WTC11 (cell line): Measurements from ENCODE around the gene B3GALT5. TPM values are rescaled to one million over a fixed set of nuclear protein-coding genes. Genes with fewer than 3 reads are reported as not detected.
"Not testable (repeated sequence)": the region's sequence is repeated elsewhere in the genome, so short reads cannot be mapped to it uniquely, and the experiment has no call there.

ENCODE experiments used
- ATAC-seq: fragments of 200-7000 bp; cut with Tn5 transposase; 2 replicates; pipeline ENCODE4 v1.10.0; 2021; ENCODE audit warnings: mild to moderate bottlenecking, moderate library complexity
- CTCF ChIA-PET: fragments of 300-600 bp; sonication (Branson Sonifier 250); formaldehyde crosslinking; loops from one replicate; lab custom pipeline; 2021; ENCODE audit warnings: antibody characterized with exemption; lab: Charles Lee
- POLR2A ChIA-PET: fragments of 350-600 bp; sonication (Branson Sonifier 250); formaldehyde crosslinking; loops from one replicate; lab custom pipeline; 2021; ENCODE audit warnings: antibody characterized with exemption; lab: Charles Lee
- DNase-seq: peaks from one replicate; pipeline ENCODE4 v3.0.0; 2021; ENCODE audit warnings: low spot score
- H3K27ac Mint-ChIP-seq: 2 replicates; pipeline ENCODE4 v1.8.0; 2021; ENCODE audit warnings: mixed read lengths
- H3K27me3 Mint-ChIP-seq: 2 replicates; pipeline ENCODE4 v1.8.0; 2021; ENCODE audit warnings: low read depth, mild to moderate bottlenecking, moderate library complexity, mixed read lengths
- H3K36me3 Mint-ChIP-seq: 2 replicates; pipeline ENCODE4 v1.8.0; 2021; ENCODE audit warnings: mixed read lengths
- H3K4me1 Mint-ChIP-seq: 2 replicates; pipeline ENCODE4 v1.8.0; 2022; ENCODE audit warnings: mixed read lengths
- H3K4me3 Mint-ChIP-seq: 2 replicates; pipeline ENCODE4 v1.8.0; 2021; ENCODE audit warnings: mild to moderate bottlenecking, moderate library complexity, mixed read lengths
- H3K9me3 Mint-ChIP-seq: 2 replicates; pipeline ENCODE4 v1.8.0; 2021; ENCODE audit warnings: mixed read lengths
- GTF2I ChIP-seq: fragments of 250-450 bp; sonication (Bioruptor Pico); conservative IDR thresholded peaks from 2 replicates; pipeline ENCODE4 v1.4.0; 2021; ENCODE audit warnings: mild to moderate bottlenecking
- JUN ChIP-seq: sonication (generic); formaldehyde crosslinking; IDR thresholded peaks from 2 replicates; pipeline ENCODE4 v1.8.0; 2023; ENCODE audit warnings: mild to moderate bottlenecking, missing genetic modification reagents
- NFYB ChIP-seq: sonication (generic); formaldehyde crosslinking; conservative IDR thresholded peaks from 2 replicates; pipeline ENCODE4 v1.8.0; 2022; ENCODE audit warnings: low read depth, missing genetic modification reagents
- SP1 ChIP-seq: sonication (generic); formaldehyde crosslinking; conservative IDR thresholded peaks from 2 replicates; pipeline ENCODE4 v1.8.1; 2022; ENCODE audit warnings: missing genetic modification reagents
- TEAD4 ChIP-seq: sonication (generic); formaldehyde crosslinking; IDR thresholded peaks from 2 replicates; pipeline ENCODE4 v1.8.0; 2022; ENCODE audit warnings: mild to moderate bottlenecking, missing genetic modification reagents
- ZNF423 ChIP-seq: fragments of 250-450 bp; sonication (Bioruptor Pico); IDR thresholded peaks from 2 replicates; pipeline ENCODE4 v2.1.2; 2022; ENCODE audit warnings: mild to moderate bottlenecking, moderate library complexity
- ZNF671 ChIP-seq: fragments of 250-450 bp; sonication (Bioruptor Pico); IDR thresholded peaks from 2 replicates; pipeline ENCODE4 v1.8.0; 2021; ENCODE audit warnings: mild to moderate bottlenecking
- total RNA-seq: library from RNA; stranded (reverse); gene quantifications from 3 replicates; pipeline ENCODE4 v1.2.3, GENCODE V29; 2021
- TF ChIP-seq, protein P1 (sequence below): fragments of 250-450 bp; sonication (Bioruptor Pico); IDR thresholded peaks from 2 replicates; pipeline ENCODE4 v1.9.0; 2021; ENCODE audit warnings: mild to moderate bottlenecking, borderline replicate concordance
- TF ChIP-seq, protein P2 (sequence below): sonication (generic); formaldehyde crosslinking; IDR thresholded peaks from 2 replicates; pipeline ENCODE4 v1.8.0; 2022; ENCODE audit warnings: mild to moderate bottlenecking, missing genetic modification reagents
- TF ChIP-seq, protein P3 (sequence below): sonication (generic); formaldehyde crosslinking; IDR thresholded peaks from 2 replicates; pipeline ENCODE4 v1.8.1; 2022; ENCODE audit warnings: mild to moderate bottlenecking, missing genetic modification reagents, moderate library complexity, borderline replicate concordance
- TF ChIP-seq, protein P4 (sequence below): sonication (generic); formaldehyde crosslinking; IDR thresholded peaks from 2 replicates; pipeline ENCODE4 v1.8.0; 2023; ENCODE audit warnings: missing genetic modification reagents
- TF ChIP-seq, protein P5 (sequence below): sonication (generic); formaldehyde crosslinking; IDR thresholded peaks from 2 replicates; pipeline ENCODE4 v1.8.1; 2022; ENCODE audit warnings: missing genetic modification reagents, borderline replicate concordance

The B3GALT5 gene
- total RNA-seq, 1 experiment from 2014 or later, result 25.8 TPM

DNA sequence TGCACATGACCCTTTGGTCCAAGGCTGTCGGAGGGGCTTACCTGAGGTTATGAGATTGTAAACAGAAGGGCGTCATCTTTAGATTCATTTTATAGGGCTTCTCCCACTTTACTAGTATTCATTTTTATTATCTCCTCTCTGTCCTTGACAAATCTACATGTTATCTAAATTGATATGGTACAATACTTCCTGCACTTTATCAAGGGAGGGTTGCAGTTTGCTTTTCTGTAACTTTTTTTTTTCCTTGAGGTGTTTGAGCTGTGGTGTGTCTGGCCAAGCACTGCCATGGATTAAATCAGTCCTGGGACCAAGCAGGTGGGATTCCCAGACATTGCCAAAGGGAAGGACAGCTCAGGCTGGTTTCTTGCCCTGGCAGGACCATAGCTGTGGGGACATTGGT is 32.0 kb upstream of the B3GALT5 start (continued):
- TF ChIP-seq, protein P1, sequence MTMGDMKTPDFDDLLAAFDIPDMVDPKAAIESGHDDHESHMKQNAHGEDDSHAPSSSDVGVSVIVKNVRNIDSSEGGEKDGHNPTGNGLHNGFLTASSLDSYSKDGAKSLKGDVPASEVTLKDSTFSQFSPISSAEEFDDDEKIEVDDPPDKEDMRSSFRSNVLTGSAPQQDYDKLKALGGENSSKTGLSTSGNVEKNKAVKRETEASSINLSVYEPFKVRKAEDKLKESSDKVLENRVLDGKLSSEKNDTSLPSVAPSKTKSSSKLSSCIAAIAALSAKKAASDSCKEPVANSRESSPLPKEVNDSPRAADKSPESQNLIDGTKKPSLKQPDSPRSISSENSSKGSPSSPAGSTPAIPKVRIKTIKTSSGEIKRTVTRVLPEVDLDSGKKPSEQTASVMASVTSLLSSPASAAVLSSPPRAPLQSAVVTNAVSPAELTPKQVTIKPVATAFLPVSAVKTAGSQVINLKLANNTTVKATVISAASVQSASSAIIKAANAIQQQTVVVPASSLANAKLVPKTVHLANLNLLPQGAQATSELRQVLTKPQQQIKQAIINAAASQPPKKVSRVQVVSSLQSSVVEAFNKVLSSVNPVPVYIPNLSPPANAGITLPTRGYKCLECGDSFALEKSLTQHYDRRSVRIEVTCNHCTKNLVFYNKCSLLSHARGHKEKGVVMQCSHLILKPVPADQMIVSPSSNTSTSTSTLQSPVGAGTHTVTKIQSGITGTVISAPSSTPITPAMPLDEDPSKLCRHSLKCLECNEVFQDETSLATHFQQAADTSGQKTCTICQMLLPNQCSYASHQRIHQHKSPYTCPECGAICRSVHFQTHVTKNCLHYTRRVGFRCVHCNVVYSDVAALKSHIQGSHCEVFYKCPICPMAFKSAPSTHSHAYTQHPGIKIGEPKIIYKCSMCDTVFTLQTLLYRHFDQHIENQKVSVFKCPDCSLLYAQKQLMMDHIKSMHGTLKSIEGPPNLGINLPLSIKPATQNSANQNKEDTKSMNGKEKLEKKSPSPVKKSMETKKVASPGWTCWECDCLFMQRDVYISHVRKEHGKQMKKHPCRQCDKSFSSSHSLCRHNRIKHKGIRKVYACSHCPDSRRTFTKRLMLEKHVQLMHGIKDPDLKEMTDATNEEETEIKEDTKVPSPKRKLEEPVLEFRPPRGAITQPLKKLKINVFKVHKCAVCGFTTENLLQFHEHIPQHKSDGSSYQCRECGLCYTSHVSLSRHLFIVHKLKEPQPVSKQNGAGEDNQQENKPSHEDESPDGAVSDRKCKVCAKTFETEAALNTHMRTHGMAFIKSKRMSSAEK (CRISPR knock-in tag), result no peak
- TF ChIP-seq, protein P2, sequence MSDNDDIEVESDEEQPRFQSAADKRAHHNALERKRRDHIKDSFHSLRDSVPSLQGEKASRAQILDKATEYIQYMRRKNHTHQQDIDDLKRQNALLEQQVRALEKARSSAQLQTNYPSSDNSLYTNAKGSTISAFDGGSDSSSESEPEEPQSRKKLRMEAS (CRISPR knock-in tag), result no peak

DNA sequence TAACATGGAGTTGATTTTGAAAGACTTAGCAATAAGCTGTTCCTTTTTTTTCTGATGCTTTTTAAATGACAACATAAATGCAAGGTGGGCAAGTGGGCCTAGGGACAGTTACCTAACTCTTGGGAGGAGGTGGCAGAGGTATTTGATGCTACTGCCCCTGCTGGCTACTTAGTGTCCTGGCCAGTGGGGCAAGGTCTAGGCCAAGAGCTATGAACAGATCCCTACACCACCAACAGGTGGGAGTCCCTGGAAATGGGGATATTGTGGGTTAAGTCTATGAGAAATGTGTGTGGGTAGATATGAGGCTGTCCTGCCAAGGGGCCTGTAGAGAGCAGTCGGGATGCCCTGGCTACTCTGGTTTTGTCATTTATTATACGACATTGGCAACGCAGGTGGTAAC is 31.3 kb upstream of the B3GALT5 start:
- Mint-ChIP-seq H3K36me3 (peaks cover 7% of the 10 kb centered on the region; the same call in 1 of the 2 replicates), H3K27me3 (no peaks in the 10 kb centered on the region), H3K27ac (no peak overlapping the region), H3K4me3 (no peak overlapping the region), H3K9me3 (peaks cover 17% of the 10 kb centered on the region), H3K4me1 (peaks cover 28% of the 10 kb centered on the region)
- no peak for DNase-seq
- ChIA-PET CTCF (interaction anchor here (0.7 to 1.5 kb wide), 19 partner anchors 9 to 327 kb away, joined by 3 to 11 read pairs (median 4); no protein-coding TSS in a partner anchor), POLR2A (no interaction called here)
- ATAC-seq, result peak; percentile 95
- TF ChIP-seq JUN (CRISPR knock-in tag), result no peak
- no peak for TF ChIP-seq GTF2I (CRISPR knock-in tag)
- TF ChIP-seq, protein P3, sequence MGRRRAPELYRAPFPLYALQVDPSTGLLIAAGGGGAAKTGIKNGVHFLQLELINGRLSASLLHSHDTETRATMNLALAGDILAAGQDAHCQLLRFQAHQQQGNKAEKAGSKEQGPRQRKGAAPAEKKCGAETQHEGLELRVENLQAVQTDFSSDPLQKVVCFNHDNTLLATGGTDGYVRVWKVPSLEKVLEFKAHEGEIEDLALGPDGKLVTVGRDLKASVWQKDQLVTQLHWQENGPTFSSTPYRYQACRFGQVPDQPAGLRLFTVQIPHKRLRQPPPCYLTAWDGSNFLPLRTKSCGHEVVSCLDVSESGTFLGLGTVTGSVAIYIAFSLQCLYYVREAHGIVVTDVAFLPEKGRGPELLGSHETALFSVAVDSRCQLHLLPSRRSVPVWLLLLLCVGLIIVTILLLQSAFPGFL (CRISPR knock-in tag), result no peak
- no peak for TF ChIP-seq SP1 (CRISPR knock-in tag)
- TF ChIP-seq, protein P4, sequence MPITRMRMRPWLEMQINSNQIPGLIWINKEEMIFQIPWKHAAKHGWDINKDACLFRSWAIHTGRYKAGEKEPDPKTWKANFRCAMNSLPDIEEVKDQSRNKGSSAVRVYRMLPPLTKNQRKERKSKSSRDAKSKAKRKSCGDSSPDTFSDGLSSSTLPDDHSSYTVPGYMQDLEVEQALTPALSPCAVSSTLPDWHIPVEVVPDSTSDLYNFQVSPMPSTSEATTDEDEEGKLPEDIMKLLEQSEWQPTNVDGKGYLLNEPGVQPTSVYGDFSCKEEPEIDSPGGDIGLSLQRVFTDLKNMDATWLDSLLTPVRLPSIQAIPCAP (CRISPR knock-in tag), result no peak

DNA sequence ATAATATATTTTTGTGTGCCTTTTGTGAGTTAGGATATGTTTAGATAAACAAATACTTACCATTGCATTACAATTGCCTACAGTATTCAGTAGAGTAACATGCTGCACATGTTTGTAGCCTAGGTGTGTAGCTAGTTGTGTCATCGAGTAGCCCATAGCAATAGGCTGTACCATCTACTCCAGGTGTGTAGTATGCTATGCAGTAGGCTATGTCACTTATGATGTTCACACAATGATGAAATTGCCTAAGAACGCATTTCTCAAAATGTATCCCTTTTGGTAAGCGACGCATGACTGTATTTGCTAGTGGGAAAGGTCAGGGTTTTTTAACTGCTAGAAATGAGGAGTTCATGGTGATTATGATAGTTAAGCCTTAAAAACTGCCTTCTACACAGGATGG is 30.0 kb upstream of the B3GALT5 start:
- Mint-ChIP-seq H3K27ac (no peak overlapping the region), H3K27me3 (no peaks in the 10 kb centered on the region), H3K36me3 (peaks cover 13% of the 10 kb centered on the region), H3K4me1 (peaks cover 26% of the 10 kb centered on the region), H3K9me3 (peaks cover 26% of the 10 kb centered on the region), H3K4me3 (no peak overlapping the region)
- ChIA-PET POLR2A (no interaction called here), CTCF (no interaction called here)
- ATAC-seq (no peak), DNase-seq (no peak)
- TF ChIP-seq ZNF671 (CRISPR knock-in tag), result no peak
- no peak for TF ChIP-seq ZNF423 (CRISPR knock-in tag)
- TF ChIP-seq TEAD4, result no peak
- TF ChIP-seq, protein P5, sequence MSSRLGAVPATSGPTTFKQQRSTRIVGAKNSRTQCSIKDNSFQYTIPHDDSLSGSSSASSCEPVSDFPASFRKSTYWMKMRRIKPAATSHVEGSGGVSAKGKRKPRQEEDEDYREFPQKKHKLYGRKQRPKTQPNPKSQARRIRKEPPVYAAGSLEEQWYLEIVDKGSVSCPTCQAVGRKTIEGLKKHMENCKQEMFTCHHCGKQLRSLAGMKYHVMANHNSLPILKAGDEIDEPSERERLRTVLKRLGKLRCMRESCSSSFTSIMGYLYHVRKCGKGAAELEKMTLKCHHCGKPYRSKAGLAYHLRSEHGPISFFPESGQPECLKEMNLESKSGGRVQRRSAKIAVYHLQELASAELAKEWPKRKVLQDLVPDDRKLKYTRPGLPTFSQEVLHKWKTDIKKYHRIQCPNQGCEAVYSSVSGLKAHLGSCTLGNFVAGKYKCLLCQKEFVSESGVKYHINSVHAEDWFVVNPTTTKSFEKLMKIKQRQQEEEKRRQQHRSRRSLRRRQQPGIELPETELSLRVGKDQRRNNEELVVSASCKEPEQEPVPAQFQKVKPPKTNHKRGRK (CRISPR knock-in tag), result no peak
- TF ChIP-seq NFYB (CRISPR knock-in tag), result no peak

DNA sequence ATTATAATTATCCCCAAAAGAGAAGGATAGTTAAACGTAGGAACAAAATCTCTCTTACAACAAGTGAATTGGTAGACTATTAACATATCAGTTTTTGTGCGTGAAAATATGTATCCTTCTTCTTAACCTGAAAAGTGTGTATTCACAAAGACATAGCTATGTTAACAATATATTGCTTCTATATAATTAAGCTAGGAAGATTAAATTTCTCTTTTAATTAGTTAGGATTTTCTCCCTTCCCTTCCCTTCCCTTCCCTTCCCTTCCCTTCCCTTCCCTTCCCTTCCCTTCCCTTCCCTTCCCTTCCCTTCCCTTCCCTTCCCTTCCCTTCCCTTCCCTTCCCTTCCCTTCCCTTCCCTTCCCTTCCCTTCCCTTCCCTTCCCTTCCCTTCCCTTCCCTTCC is 29.2 kb upstream of the B3GALT5 start:
- DNase-seq, POLR2A ChIA-PET, H3K27me3 Mint-ChIP-seq, H3K4me3 Mint-ChIP-seq, CTCF ChIA-PET, ATAC-seq, H3K27ac Mint-ChIP-seq: not testable (repeated sequence)
- H3K36me3 Mint-ChIP-seq, result peaks cover 14% of the 10 kb centered on the region
- peaks cover 26% of the 10 kb centered on the region for H3K9me3 Mint-ChIP-seq
- peaks cover 24% of the 10 kb centered on the region for H3K4me1 Mint-ChIP-seq
